ENCODE measurements around the gene TASOR2.

TASOR2 gene

GRCh38 chr10:5723692-5724091 is 39.1 kb downstream of the TASOR2 start:
- TF ChIP-seq GATA3 (IDR thresholded peaks at IDR 0.05; ENCODE audit: low read depth, low read length): no peak

- no peak for TF ChIP-seq GATA3 (IDR thresholded peaks at IDR 0.05; ENCODE audit: low read depth, low read length)
- no peak for TF ChIP-seq GATA2 (IDR thresholded peaks at IDR 0.05; ENCODE audit: low read depth, low read length)
These were observed 46.1 kb downstream of the TASOR2 start for GRCh38 chr10:5730766-5731165.

- TF ChIP-seq GATA3 (IDR thresholded peaks at IDR 0.05; ENCODE audit: low read depth, low read length) (no peak), GATA2 (IDR thresholded peaks at IDR 0.05; ENCODE audit: low read depth, low read length) (no peak)
These were observed 46.9 kb downstream of the TASOR2 start for GRCh38 chr10:5731559-5731958.

GRCh38 chr10:5732141-5732540 is 47.5 kb downstream of the TASOR2 start:
- TF ChIP-seq GATA3 (IDR thresholded peaks at IDR 0.05; ENCODE audit: low read depth, low read length) (no peak), GATA2 (IDR thresholded peaks at IDR 0.05; ENCODE audit: low read depth, low read length) (no peak)

Data from SH-SY5Y (cell line).